ENCODE results near the gene CALHM1.
"Not testable (repeated sequence)": the region's sequence is repeated elsewhere in the genome, so short reads cannot be mapped to it uniquely, and the experiment has no call there.

CALHM1 gene, protein sequence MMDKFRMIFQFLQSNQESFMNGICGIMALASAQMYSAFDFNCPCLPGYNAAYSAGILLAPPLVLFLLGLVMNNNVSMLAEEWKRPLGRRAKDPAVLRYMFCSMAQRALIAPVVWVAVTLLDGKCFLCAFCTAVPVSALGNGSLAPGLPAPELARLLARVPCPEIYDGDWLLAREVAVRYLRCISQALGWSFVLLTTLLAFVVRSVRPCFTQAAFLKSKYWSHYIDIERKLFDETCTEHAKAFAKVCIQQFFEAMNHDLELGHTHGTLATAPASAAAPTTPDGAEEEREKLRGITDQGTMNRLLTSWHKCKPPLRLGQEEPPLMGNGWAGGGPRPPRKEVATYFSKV

DNA sequence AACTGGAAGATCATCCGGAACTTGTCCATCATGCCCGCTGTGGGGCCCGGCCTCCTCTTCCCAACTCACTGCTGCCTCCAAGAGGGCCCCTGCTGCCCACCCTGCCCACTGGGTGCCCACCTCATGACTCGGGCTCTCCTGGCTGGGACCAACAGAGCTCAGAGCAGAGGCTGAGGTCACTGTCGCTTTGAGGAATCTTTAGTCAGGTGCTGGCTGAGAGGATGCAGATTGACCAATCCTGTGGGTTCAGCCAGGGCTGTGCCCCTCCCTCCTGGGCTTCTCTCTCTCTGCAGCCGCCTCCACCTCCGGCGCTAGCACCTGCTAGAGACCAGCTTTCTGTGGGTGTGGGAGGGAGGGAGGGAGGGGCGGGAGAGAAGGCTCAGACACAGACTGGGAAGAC, at the start of gene CALHM1:
Gene CALHM1, minus strand, starts transcription at position 181 of the 400 bp plus-strand sequence. Its CDS starts 149 bp downstream, at position 32.
- TF ChIP-seq, protein P1, sequence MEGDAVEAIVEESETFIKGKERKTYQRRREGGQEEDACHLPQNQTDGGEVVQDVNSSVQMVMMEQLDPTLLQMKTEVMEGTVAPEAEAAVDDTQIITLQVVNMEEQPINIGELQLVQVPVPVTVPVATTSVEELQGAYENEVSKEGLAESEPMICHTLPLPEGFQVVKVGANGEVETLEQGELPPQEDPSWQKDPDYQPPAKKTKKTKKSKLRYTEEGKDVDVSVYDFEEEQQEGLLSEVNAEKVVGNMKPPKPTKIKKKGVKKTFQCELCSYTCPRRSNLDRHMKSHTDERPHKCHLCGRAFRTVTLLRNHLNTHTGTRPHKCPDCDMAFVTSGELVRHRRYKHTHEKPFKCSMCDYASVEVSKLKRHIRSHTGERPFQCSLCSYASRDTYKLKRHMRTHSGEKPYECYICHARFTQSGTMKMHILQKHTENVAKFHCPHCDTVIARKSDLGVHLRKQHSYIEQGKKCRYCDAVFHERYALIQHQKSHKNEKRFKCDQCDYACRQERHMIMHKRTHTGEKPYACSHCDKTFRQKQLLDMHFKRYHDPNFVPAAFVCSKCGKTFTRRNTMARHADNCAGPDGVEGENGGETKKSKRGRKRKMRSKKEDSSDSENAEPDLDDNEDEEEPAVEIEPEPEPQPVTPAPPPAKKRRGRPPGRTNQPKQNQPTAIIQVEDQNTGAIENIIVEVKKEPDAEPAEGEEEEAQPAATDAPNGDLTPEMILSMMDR (IDR thresholded peaks at IDR 0.05; ENCODE audit: borderline replicate concordance, insufficient read depth, low read depth, low read length) = no peak
- no peak within 1 kb of the TSS for H3K4me3 ChIP-seq (ENCODE audit: low read depth, low read length)

DNA sequence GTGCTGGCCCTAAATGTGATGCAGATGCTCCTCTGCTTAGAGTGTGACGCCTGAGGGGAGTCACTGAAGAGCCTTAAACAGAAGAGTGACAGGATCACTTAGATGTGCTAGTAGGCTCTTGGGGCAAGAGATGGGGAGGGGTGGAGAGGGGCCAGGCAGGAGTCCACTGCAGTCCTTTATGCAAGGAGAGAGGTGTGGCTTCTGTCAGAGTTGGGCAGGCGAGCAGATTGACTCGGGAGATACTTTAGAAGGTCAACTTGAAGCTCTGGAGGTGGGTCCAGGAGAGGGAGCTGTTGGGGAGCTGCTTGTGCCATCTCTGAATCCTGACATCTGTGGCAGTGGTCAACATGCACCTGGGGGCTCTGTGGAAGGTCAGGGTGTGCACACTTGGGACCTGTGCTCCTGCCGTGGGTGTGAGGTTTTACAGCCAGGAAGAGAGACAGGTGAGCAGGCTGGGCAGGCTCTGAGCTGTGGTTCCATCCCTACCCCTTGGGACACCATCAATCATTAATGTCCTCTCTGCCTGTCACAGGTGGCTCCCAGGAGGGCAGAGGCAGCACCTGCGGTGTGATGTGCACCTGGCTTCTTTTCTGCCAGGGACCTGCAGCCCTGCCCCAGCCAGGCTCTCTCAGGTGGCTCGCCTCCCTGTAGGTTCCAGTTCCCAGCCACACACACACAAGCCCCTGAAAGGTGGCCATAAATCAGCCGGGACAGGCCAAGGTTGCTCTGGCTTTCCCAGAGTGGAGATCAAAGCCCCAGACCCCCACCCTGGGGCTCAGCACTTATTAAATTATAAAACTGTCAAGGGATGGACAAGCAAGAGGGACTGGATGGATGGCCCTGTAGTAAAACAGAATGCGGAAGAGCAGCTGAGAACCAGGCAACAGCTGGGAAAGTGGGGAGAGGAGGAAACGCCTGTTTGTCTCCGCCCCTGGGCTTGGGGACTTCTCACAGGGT, 48.8 kb upstream of the CALHM1 start:
- TF ChIP-seq, protein P1 (IDR thresholded peaks at IDR 0.05; ENCODE audit: borderline replicate concordance, insufficient read depth, low read depth, low read length) = no peak
- H3K4me3 ChIP-seq (ENCODE audit: low read depth, low read length) = no peak overlapping the region

DNA sequence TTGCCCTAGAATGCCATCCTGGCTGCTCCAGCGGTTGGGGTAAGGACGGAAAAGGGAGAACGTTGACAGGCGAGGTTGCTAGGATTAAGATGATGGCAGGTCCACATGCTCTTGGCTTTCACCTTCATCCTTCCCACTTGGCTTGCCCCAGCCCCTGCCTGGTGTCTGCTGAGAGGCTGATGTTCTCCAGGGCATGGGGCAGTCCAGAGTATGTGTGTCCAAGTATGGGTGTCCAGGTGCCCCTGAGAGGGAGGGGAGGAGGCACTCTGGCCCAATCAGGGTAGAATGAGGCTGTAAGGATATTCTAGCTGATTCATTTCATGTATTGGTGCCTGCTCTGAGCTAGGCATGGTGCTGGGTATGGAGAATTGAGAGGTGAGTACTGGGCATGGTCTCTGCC, 47.4 kb upstream of the CALHM1 start:
- H3K4me3 ChIP-seq (ENCODE audit: low read depth, low read length) = no peak overlapping the region
- TF ChIP-seq, protein P1 (IDR thresholded peaks at IDR 0.05; ENCODE audit: borderline replicate concordance, insufficient read depth, low read depth, low read length) = no peak

DNA sequence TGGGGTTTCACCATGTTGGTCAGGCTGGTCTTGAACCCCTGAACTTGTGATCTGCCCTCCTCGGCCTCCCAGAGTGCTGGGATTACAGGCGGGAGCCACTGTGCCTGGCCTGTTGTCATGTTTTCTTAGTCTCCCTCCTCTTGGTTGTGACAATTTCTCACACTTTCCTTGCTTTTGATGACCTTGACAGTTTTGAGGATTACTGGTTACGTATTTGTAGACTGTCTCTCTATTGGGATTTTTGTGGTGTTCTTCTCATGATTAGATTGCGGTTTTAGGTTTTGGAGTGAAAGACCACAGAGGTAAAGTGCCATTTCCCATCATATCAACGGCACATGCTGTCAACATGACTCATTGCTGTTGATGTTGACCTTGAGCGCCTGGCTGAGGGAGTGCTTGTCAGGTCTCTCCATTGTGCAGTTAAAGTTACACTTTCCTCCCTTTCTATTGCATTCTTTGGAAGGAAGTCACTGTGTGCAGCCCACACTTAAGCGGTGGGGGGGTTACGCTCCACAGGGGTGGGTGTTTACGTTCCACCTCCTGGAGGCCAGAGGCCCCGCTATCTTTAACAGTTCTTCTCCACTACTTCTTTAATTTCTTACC, 45.6 kb upstream of the CALHM1 start:
- TF ChIP-seq, protein P1 (IDR thresholded peaks at IDR 0.05; ENCODE audit: borderline replicate concordance, insufficient read depth, low read depth, low read length) = no peak
- H3K4me3 ChIP-seq (ENCODE audit: low read depth, low read length) = no peak overlapping the region

DNA sequence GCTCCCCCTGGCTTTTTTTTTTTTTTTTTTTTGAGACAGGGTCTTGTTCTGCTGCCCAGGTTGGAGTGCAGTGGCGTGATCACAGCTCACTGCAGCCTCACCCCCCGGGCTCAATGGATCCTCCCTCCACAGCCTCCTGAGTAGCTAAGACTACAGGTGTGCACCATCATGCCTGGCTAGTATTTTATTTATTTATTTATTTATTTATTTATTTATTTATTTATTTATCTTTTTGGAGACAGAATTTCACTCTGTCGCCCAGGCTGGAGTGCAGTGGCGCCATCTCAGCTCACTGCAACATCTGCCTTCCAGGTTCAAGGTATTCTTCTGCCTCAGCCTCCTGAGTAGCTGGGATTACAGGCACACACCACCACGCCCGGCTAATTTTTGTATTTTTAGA, 45.1 kb upstream of the CALHM1 start:
- not testable (repeated sequence) for H3K4me3 ChIP-seq (ENCODE audit: low read depth, low read length)

DNA sequence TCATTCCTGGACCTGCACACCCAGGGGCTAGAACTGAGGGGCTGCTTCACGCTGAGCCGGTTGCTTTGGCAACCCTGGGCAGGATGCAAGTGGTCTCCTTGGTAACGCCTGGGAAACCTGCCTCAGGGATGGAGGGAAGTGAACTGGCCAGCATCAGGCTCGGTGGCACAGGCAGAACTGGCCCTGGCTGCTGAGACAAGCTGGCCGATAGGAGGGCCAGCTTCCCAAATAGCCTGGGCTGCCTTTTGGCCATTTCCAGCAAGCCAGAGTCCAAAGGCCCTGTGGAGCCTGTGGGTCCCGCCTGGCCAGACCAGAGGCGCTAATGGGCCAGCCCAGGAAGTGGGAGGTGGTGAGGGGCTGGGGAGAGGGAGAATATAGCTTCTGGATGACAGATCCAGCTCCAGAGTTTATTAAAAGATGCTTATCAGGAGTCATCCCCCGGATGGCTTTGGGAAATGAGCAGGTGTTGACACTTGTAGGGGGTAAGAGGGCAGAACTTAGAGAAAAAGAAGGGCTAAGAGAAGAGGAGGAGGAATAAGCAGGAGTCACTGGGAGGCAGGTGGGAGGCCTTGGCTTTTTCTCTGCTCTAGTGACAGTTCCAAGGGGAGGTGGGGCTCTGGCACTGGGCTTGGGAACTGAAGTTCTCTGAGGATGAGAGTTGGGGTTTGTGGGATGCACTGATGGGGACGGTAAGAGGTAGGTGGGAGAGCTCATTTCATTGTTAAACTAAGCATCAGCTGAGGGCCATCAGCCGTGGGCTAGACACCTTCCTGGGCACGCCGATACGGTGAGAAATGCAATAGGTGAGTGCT, 44.4 kb upstream of the CALHM1 start:
- no peak overlapping the region for H3K4me3 ChIP-seq (ENCODE audit: low read depth, low read length)
- TF ChIP-seq, protein P1 (IDR thresholded peaks at IDR 0.05; ENCODE audit: borderline replicate concordance, insufficient read depth, low read depth, low read length) = no peak
